Stimulated activated CD4-positive, alpha-beta T cell treated with anti-CD3 and anti-CD28 coated beads, Interleukin-1b, Interleukin-23, amount 100 ng/mL, for 48 hours (primary cell): ENCODE measurements around the gene IQSEC1.

Experiments used
- DNase-seq: peaks from one replicate; pipeline ENCODE4 v3.0.0-alpha.2; 2020

The IQSEC1 gene

GRCh38 chr3:13046569-13047274 is 26.5 kb downstream of the IQSEC1 start:
- no peak for DNase-seq

- no peak for DNase-seq
Observed at GRCh38 chr3:13045904-13046568, 27.2 kb downstream of the IQSEC1 start.

GRCh38 chr3:13045241-13045903 is 27.9 kb downstream of the IQSEC1 start:
- no peak for DNase-seq

GRCh38 chr3:13044496-13045240 is 28.6 kb downstream of the IQSEC1 start:
- no peak for DNase-seq

GRCh38 chr3:13043656-13044055 is 29.6 kb downstream of the IQSEC1 start:
- no peak for DNase-seq

GRCh38 chr3:13042715-13043271 is 30.4 kb downstream of the IQSEC1 start:
- DNase-seq, result no peak

GRCh38 chr3:13042127-13042701 is 31.0 kb downstream of the IQSEC1 start:
- no peak for DNase-seq

- no peak for DNase-seq
Observed at GRCh38 chr3:13041113-13041776, 32.0 kb downstream of the IQSEC1 start.

- DNase-seq, result peak; percentile 54
Observed at GRCh38 chr3:13040361-13041074, 32.7 kb downstream of the IQSEC1 start.

- DNase-seq, result no peak
Observed at GRCh38 chr3:13039213-13039896, 33.9 kb downstream of the IQSEC1 start.

- no peak for DNase-seq
Observed at GRCh38 chr3:13037458-13038117, 35.6 kb downstream of the IQSEC1 start.

GRCh38 chr3:13034861-13035260 is 38.4 kb downstream of the IQSEC1 start:
- DNase-seq, result no peak

- DNase-seq, result no peak
Observed at GRCh38 chr3:13034109-13034800, 39.0 kb downstream of the IQSEC1 start.

- no peak for DNase-seq
Observed at GRCh38 chr3:13032206-13032605, 41.0 kb downstream of the IQSEC1 start.

GRCh38 chr3:13031621-13032020 is 41.6 kb downstream of the IQSEC1 start:
- no peak for DNase-seq

GRCh38 chr3:13030684-13031083 is 42.5 kb downstream of the IQSEC1 start:
- DNase-seq, result no peak

GRCh38 chr3:13028010-13028821 is 45.0 kb downstream of the IQSEC1 start:
- DNase-seq, result no peak

- no peak for DNase-seq
Observed at GRCh38 chr3:13027154-13027553, 46.1 kb downstream of the IQSEC1 start.

GRCh38 chr3:13026534-13026933 is 46.7 kb downstream of the IQSEC1 start:
- no peak for DNase-seq
